GM23338 (cell line): ENCODE results near the gene PKD1L1. TPM values are rescaled to one million over a fixed set of nuclear protein-coding genes. Genes with fewer than 3 reads are reported as not detected.

Experiments
- ATAC-seq: fragments of 200-7000 bp; cut with Tn5 transposase; 3 replicates; pipeline ENCODE4 v1.9.1; 2020
- DNase-seq: peaks from one replicate; pipeline ENCODE4 v3.0.0-alpha.2; 2015; ENCODE audit warnings: low spot score
- H2AFZ ChIP-seq: fragments of 200-600 bp; sonication (generic); 2 replicates; pipeline ENCODE4 v1.8.0; 2016; ENCODE audit warnings: antibody characterized with exemption, mild to moderate bottlenecking, moderate library complexity
- H3F3A ChIP-seq: fragments of 200-600 bp; sonication (generic); replicated peaks from 2 replicates; pipeline ENCODE4 v1.8.0; 2017; ENCODE audit warnings: antibody characterized with exemption, mixed run types, low read depth
- H3K27ac ChIP-seq: fragments of 200-600 bp; sonication (generic); 2 replicates; pipeline ENCODE4 v1.6.1; 2016; ENCODE audit warnings: low read depth
- H3K27me3 ChIP-seq: fragments of 200-600 bp; sonication (generic); 2 replicates; pipeline ENCODE4 v1.8.0; 2016; ENCODE audit warnings: mild to moderate bottlenecking, mixed run types, moderate library complexity; ENCODE audit not compliant: insufficient read depth
- H3K36me3 ChIP-seq: fragments of 200-600 bp; sonication (generic); 2 replicates; pipeline ENCODE4 v1.8.0; 2016; ENCODE audit warnings: mild to moderate bottlenecking; ENCODE audit not compliant: insufficient read depth
- H3K4me1 ChIP-seq: fragments of 200-600 bp; sonication (generic); 2 replicates; pipeline ENCODE4 v1.8.0; 2016; ENCODE audit warnings: mild to moderate bottlenecking, moderate library complexity; ENCODE audit not compliant: insufficient read depth
- H3K4me2 ChIP-seq: fragments of 200-600 bp; sonication (generic); 2 replicates; pipeline ENCODE4 v1.7.1; 2017; ENCODE audit warnings: mixed run types
- H3K4me3 ChIP-seq: fragments of 200-600 bp; sonication (generic); 2 replicates; pipeline ENCODE4 v1.6.1; 2016; ENCODE audit warnings: mixed run types
- H3K79me2 ChIP-seq: fragments of 200-600 bp; sonication (generic); replicated peaks from 2 replicates; pipeline ENCODE4 v1.8.0; 2017; ENCODE audit warnings: mild to moderate bottlenecking; ENCODE audit not compliant: insufficient read depth
- H3K9me2 ChIP-seq: fragments of 200-600 bp; sonication (generic); 2 replicates; pipeline ENCODE4 v1.8.0; 2017; ENCODE audit not compliant: insufficient read depth
- H4K20me1 ChIP-seq: fragments of 200-600 bp; sonication (generic); replicated peaks from 2 replicates; pipeline ENCODE4 v1.8.0; 2017; ENCODE audit warnings: mild to moderate bottlenecking; ENCODE audit not compliant: insufficient read depth
- H3K27ac Mint-ChIP-seq: 2 replicates; pipeline ENCODE4 v1.8.0; 2020; ENCODE audit warnings: inconsistent platforms, mild to moderate bottlenecking, moderate library complexity, mixed read lengths
- H3K27me3 Mint-ChIP-seq: 3 replicates; pipeline ENCODE4 v1.8.0; 2022; ENCODE audit warnings: low read depth, mild to moderate bottlenecking, moderate library complexity, mixed read lengths, inconsistent platforms; ENCODE audit not compliant: insufficient read depth, poor library complexity
- H3K36me3 Mint-ChIP-seq: 3 replicates; pipeline ENCODE4 v1.8.0; 2021; ENCODE audit warnings: low read depth, mild to moderate bottlenecking, inconsistent platforms, moderate library complexity, mixed read lengths
- H3K4me1 Mint-ChIP-seq: 3 replicates; pipeline ENCODE4 v1.8.0; 2020; ENCODE audit warnings: mild to moderate bottlenecking, inconsistent platforms, mixed read lengths
- H3K4me3 Mint-ChIP-seq: 3 replicates; pipeline ENCODE4 v1.8.0; 2021; ENCODE audit warnings: moderate library complexity, mild to moderate bottlenecking, inconsistent platforms, mixed read lengths
- H3K9me3 Mint-ChIP-seq: 3 replicates; pipeline ENCODE4 v1.8.0; 2020; ENCODE audit warnings: moderate library complexity, mild to moderate bottlenecking, inconsistent platforms, mixed read lengths
- CREB1 ChIP-seq: fragments of 250-450 bp; sonication (Bioruptor Pico); IDR thresholded peaks from 2 replicates; pipeline ENCODE4 v1.5.0; 2020; ENCODE audit warnings: low read depth, mild to moderate bottlenecking, moderate library complexity
- EZH2 ChIP-seq: fragments of 200-600 bp; sonication (generic); IDR thresholded peaks from one replicate; pipeline ENCODE4 v1.8.0; 2017; ENCODE audit warnings: antibody characterized with exemption, mild to moderate bottlenecking, low read depth; ENCODE audit not compliant: unreplicated experiment
- EZH2phosphoT487 ChIP-seq: fragments of 200-600 bp; sonication (generic); IDR thresholded peaks from one replicate; pipeline ENCODE4 v1.8.1; 2018; ENCODE audit warnings: antibody characterized with exemption; ENCODE audit not compliant: unreplicated experiment
- JUNB ChIP-seq: IDR thresholded peaks from one replicate; pipeline ENCODE4 v1.6.1; 2016; ENCODE audit warnings: antibody characterized with exemption; ENCODE audit not compliant: unreplicated experiment
- NANOG ChIP-seq: IDR thresholded peaks from 2 replicates; pipeline ENCODE4 v1.6.1; 2016; ENCODE audit warnings: antibody characterized with exemption, borderline replicate concordance
- POLR2AphosphoS5 ChIP-seq: IDR thresholded peaks from 2 replicates; pipeline ENCODE4 v1.6.1; 2016; ENCODE audit warnings: antibody characterized with exemption, low read depth
- STAT1 ChIP-seq: IDR thresholded peaks from one replicate; pipeline ENCODE4 v1.6.1; 2016; ENCODE audit warnings: antibody characterized with exemption; ENCODE audit not compliant: unreplicated experiment
- ZNF114 ChIP-seq: fragments of 250-450 bp; sonication (Bioruptor Pico); IDR thresholded peaks from 2 replicates; pipeline ENCODE4 v1.5.0; 2020; ENCODE audit warnings: mild to moderate bottlenecking, moderate library complexity
- ZNF331 ChIP-seq: fragments of 250-450 bp; sonication (Bioruptor Pico); IDR thresholded peaks from 2 replicates; pipeline ENCODE4 v1.5.0; 2020; ENCODE audit warnings: low read depth, mild to moderate bottlenecking, moderate library complexity
- polyA plus RNA-seq: library from polyadenylated mRNA; unstranded; fragments of >200 nt; fragmentation: Nextera tagmentation; extraction: Ambion mirVana; gene quantifications from 2 replicates; pipeline ENCODE4 v1.2.1, GENCODE V29; 2016
- total RNA-seq: library from RNA; depleted of rRNA; stranded (reverse); fragments of >200 nt; shearing (Covaris generic); gene quantifications from 2 replicates; pipeline ENCODE4 v1.2.3, GENCODE V29; 2014
- TF ChIP-seq, protein P1 (sequence below): IDR thresholded peaks from one replicate; pipeline ENCODE4 v1.6.1; 2018; ENCODE audit warnings: antibody characterized with exemption; ENCODE audit not compliant: unreplicated experiment
- TF ChIP-seq, protein P2 (sequence below): fragments of 250-450 bp; sonication (Bioruptor Pico); IDR thresholded peaks from 2 replicates; pipeline ENCODE4 v1.5.0; 2020; ENCODE audit warnings: mild to moderate bottlenecking, moderate library complexity

The PKD1L1 gene
- total and polyA plus RNA-seq, 2 experiments from 2014 or later: 0.03 TPM; not detected in 1

DNA sequence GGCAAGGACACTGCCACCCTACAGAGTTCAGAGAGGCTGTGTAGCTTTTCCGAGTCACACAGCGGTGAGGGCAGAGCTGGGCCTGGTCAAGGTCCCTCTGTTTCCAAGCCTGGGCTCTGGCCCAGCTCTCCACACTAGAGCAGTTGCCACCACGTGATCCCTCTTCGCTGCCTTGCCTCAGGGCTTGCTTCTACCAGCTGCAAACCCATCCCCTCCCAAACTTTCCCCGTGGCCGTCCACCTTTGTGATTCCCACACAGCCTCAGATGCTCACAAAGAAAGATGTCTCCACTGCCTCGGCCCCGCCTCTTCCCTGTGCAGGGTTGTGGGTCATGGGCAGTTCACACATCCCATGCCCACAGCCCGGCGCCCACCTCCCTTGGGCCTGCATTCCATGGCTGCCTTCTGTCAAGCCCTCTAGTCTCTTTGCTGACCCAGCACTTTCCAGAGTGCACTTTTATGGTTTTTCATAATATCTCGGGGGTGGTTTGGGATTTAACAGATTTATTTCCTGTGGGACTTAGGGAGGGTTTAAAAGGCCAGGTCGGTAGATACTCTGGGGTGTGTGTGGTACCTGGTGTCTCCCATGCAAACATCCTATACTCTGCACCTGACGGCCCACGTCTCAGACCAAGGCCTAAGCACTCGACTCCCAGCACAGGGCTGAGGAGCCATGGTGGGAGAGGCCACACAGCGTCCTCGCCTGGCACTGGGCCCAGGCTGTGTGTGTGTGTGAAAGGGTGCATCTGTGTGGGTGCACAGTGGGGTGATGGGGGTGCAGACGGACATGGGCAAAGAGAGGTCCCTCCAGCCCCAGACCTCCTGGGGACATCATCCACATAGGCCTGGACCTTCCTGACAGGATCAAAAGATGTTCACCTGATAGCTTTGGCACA is 59.6 kb downstream of the PKD1L1 start:
- H3K27ac Mint-ChIP-seq: no peak overlapping the region

More for the DNA sequence above, 59.6 kb downstream of the PKD1L1 start:
- Histone ChIP-seq H3K27ac (no peak overlapping the region), H3K36me3 (no peaks in the 10 kb centered on the region), H3K4me2 (no peak overlapping the region), H2AFZ (no peak overlapping the region), H3K4me1 (no peaks in the 10 kb centered on the region), H3K27me3 (no peaks in the 10 kb centered on the region), H3K4me3 (no peak overlapping the region), H3K9me2 (no peaks in the 10 kb centered on the region), H3F3A (no peaks in the 10 kb centered on the region), H4K20me1 (no peaks in the 10 kb centered on the region), H3K79me2 (no peaks in the 10 kb centered on the region)
- H3K27me3 Mint-ChIP-seq: peaks cover 2% of the 10 kb centered on the region
- ATAC-seq: no peak
- no peaks in the 10 kb centered on the region for H3K4me1 Mint-ChIP-seq
- H3K9me3 Mint-ChIP-seq: no peaks in the 10 kb centered on the region
- DNase-seq: no peak
- TF ChIP-seq NANOG: no peak
- TF ChIP-seq, protein P1, sequence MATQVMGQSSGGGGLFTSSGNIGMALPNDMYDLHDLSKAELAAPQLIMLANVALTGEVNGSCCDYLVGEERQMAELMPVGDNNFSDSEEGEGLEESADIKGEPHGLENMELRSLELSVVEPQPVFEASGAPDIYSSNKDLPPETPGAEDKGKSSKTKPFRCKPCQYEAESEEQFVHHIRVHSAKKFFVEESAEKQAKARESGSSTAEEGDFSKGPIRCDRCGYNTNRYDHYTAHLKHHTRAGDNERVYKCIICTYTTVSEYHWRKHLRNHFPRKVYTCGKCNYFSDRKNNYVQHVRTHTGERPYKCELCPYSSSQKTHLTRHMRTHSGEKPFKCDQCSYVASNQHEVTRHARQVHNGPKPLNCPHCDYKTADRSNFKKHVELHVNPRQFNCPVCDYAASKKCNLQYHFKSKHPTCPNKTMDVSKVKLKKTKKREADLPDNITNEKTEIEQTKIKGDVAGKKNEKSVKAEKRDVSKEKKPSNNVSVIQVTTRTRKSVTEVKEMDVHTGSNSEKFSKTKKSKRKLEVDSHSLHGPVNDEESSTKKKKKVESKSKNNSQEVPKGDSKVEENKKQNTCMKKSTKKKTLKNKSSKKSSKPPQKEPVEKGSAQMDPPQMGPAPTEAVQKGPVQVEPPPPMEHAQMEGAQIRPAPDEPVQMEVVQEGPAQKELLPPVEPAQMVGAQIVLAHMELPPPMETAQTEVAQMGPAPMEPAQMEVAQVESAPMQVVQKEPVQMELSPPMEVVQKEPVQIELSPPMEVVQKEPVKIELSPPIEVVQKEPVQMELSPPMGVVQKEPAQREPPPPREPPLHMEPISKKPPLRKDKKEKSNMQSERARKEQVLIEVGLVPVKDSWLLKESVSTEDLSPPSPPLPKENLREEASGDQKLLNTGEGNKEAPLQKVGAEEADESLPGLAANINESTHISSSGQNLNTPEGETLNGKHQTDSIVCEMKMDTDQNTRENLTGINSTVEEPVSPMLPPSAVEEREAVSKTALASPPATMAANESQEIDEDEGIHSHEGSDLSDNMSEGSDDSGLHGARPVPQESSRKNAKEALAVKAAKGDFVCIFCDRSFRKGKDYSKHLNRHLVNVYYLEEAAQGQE: no peak
- TF ChIP-seq JUNB: no peak
- TF ChIP-seq EZH2: no peak
- no peak for TF ChIP-seq ZNF331 (CRISPR knock-in tag)
- TF ChIP-seq, protein P2, sequence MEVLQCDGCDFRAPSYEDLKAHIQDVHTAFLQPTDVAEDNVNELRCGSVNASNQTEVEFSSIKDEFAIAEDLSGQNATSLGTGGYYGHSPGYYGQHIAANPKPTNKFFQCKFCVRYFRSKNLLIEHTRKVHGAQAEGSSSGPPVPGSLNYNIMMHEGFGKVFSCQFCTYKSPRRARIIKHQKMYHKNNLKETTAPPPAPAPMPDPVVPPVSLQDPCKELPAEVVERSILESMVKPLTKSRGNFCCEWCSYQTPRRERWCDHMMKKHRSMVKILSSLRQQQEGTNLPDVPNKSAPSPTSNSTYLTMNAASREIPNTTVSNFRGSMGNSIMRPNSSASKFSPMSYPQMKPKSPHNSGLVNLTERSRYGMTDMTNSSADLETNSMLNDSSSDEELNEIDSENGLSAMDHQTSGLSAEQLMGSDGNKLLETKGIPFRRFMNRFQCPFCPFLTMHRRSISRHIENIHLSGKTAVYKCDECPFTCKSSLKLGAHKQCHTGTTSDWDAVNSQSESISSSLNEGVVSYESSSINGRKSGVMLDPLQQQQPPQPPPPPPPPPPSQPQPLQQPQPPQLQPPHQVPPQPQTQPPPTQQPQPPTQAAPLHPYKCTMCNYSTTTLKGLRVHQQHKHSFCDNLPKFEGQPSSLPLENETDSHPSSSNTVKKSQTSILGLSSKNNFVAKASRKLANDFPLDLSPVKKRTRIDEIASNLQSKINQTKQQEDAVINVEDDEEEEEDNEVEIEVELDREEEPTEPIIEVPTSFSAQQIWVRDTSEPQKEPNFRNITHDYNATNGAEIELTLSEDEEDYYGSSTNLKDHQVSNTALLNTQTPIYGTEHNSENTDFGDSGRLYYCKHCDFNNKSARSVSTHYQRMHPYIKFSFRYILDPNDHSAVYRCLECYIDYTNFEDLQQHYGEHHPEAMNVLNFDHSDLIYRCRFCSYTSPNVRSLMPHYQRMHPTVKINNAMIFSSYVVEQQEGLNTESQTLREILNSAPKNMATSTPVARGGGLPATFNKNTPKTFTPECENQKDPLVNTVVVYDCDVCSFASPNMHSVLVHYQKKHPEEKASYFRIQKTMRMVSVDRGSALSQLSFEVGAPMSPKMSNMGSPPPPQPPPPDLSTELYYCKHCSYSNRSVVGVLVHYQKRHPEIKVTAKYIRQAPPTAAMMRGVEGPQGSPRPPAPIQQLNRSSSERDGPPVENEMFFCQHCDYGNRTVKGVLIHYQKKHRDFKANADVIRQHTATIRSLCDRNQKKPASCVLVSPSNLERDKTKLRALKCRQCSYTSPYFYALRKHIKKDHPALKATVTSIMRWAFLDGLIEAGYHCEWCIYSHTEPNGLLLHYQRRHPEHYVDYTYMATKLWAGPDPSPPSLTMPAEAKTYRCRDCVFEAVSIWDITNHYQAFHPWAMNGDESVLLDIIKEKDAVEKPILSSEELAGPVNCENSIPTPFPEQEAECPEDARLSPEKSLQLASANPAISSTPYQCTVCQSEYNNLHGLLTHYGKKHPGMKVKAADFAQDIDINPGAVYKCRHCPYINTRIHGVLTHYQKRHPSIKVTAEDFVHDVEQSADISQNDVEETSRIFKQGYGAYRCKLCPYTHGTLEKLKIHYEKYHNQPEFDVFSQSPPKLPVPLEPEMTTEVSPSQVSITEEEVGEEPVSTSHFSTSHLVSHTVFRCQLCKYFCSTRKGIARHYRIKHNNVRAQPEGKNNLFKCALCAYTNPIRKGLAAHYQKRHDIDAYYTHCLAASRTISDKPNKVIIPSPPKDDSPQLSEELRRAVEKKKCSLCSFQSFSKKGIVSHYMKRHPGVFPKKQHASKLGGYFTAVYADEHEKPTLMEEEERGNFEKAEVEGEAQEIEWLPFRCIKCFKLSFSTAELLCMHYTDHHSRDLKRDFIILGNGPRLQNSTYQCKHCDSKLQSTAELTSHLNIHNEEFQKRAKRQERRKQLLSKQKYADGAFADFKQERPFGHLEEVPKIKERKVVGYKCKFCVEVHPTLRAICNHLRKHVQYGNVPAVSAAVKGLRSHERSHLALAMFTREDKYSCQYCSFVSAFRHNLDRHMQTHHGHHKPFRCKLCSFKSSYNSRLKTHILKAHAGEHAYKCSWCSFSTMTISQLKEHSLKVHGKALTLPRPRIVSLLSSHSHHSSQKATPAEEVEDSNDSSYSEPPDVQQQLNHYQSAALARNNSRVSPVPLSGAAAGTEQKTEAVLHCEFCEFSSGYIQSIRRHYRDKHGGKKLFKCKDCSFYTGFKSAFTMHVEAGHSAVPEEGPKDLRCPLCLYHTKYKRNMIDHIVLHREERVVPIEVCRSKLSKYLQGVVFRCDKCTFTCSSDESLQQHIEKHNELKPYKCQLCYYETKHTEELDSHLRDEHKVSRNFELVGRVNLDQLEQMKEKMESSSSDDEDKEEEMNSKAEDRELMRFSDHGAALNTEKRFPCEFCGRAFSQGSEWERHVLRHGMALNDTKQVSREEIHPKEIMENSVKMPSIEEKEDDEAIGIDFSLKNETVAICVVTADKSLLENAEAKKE (CRISPR knock-in tag): no peak
- no peak for TF ChIP-seq EZH2phosphoT487
- TF ChIP-seq ZNF114 (CRISPR knock-in tag): no peak
- no peak for TF ChIP-seq STAT1
- TF ChIP-seq POLR2AphosphoS5: no peak
- no peak for TF ChIP-seq CREB1
- H3K36me3 Mint-ChIP-seq: no peaks in the 10 kb centered on the region
- no peak overlapping the region for H3K4me3 Mint-ChIP-seq
